ENCODE data around the gene SSUH2. TPM values are rescaled to one million over a fixed set of nuclear protein-coding genes. Genes with fewer than 3 reads are reported as not detected.
"Not testable (repeated sequence)": the region's sequence is repeated elsewhere in the genome, so short reads cannot be mapped to it uniquely, and the experiment has no call there.

The SSUH2 gene
- polyA plus RNA-seq, 4 donors, result 15.8 to 308 (median 121) TPM

- no peak for FAIRE-seq
- H3K27ac ChIP-seq (ENCODE audit: low read depth in 1 of 3, low read length in 2 of 3), result no peak overlapping the region
- DNase-seq, result no peak
- WGBS, 3 donors, result 85 to 88% (median 87%) methylated on average over 10 of the region's 10 CpGs
- no peaks in the 10 kb centered on the region for H3K27me3 ChIP-seq (ENCODE audit: control insufficient read depth in 3 of 3, insufficient read depth in 3 of 3, low read length in 3 of 3)
- no peak overlapping the region for H3K4me3 ChIP-seq (ENCODE audit: low read depth in 1 of 3, low read length in 3 of 3)
- peaks cover 0 to 5% of the 10 kb centered on the region in 2 donors for H3K9me3 ChIP-seq (ENCODE audit: control insufficient read depth in 2 of 2, insufficient read depth in 1 of 2, low read depth in 1 of 2, low read length in 1 of 2)
- peaks cover 4 to 67% (median 11%) of the 10 kb centered on the region in 3 donors for H3K4me1 ChIP-seq (ENCODE audit: control insufficient read depth in 3 of 3, insufficient read depth in 2 of 3, low read depth in 1 of 3, low read length in 2 of 3)
- H3K36me3 ChIP-seq (ENCODE audit: control insufficient read depth in 3 of 3, insufficient read depth in 2 of 3, low read depth in 1 of 3, low read length in 3 of 3), result no peaks in the 10 kb centered on the region
These were observed 10.8 kb upstream of the SSUH2 start for GRCh38 chr3:8655387-8655835.

GRCh38 chr3:8654572-8655329 lies 10.2 kb upstream of the SSUH2 start:
- not testable (repeated sequence) for FAIRE-seq

GRCh38 chr3:8653800-8654408 lies 9.3 kb upstream of the SSUH2 start:
- Histone ChIP-seq H3K27me3 (ENCODE audit: control insufficient read depth in 3 of 3, insufficient read depth in 3 of 3, low read length in 3 of 3) (no peaks in the 10 kb centered on the region), H3K4me1 (ENCODE audit: control insufficient read depth in 3 of 3, insufficient read depth in 2 of 3, low read depth in 1 of 3, low read length in 2 of 3) (peaks cover 4 to 65% (median 7%) of the 10 kb centered on the region in 3 donors), H3K4me3 (ENCODE audit: low read depth in 1 of 3, low read length in 3 of 3) (no peak overlapping the region), H3K27ac (ENCODE audit: low read depth in 1 of 3, low read length in 2 of 3) (peak overlapping the region in 1 of 3 donors; percentile 97), H3K9me3 (ENCODE audit: control insufficient read depth in 2 of 2, insufficient read depth in 1 of 2, low read depth in 1 of 2, low read length in 1 of 2) (peaks cover 0 to 5% of the 10 kb centered on the region in 2 donors), H3K36me3 (ENCODE audit: control insufficient read depth in 3 of 3, insufficient read depth in 2 of 3, low read depth in 1 of 3, low read length in 3 of 3) (peaks cover 0 to 5% (median 0%) of the 10 kb centered on the region in 3 donors)
- DNase-seq (no peak), FAIRE-seq (no peak)
- 88 to 93% (median 91%) methylated on average over 8 of the region's 8 CpGs for WGBS, 3 donors

More at GRCh38 chr3:8654572-8655329, 10.2 kb upstream of the SSUH2 start:
- WGBS, 3 donors, result 92 to 94% (median 93%) methylated on average over 5 to 6 of the region's 6 CpGs
- not testable (repeated sequence) for H3K4me3 ChIP-seq (ENCODE audit: low read depth in 1 of 3, low read length in 3 of 3); H3K9me3 ChIP-seq (ENCODE audit: control insufficient read depth in 2 of 2, insufficient read depth in 1 of 2, low read depth in 1 of 2, low read length in 1 of 2); H3K36me3 ChIP-seq (ENCODE audit: control insufficient read depth in 3 of 3, insufficient read depth in 2 of 3, low read depth in 1 of 3, low read length in 3 of 3); DNase-seq; H3K27me3 ChIP-seq (ENCODE audit: control insufficient read depth in 3 of 3, insufficient read depth in 3 of 3, low read length in 3 of 3); H3K27ac ChIP-seq (ENCODE audit: low read depth in 1 of 3, low read length in 2 of 3)
- H3K4me1 ChIP-seq (ENCODE audit: control insufficient read depth in 3 of 3, insufficient read depth in 2 of 3, low read depth in 1 of 3, low read length in 2 of 3), result peaks cover 4 to 65% (median 7%) of the 10 kb centered on the region in 3 donors

GRCh38 chr3:8652324-8652987 lies 7.9 kb upstream of the SSUH2 start:
- WGBS, 3 donors, result 18 to 63% (median 33%) methylated on average over 2 of the region's 2 CpGs
- no peak for FAIRE-seq

GRCh38 chr3:8651418-8652323 lies 7.1 kb upstream of the SSUH2 start:
- no peak for FAIRE-seq
- no peaks in the 10 kb centered on the region for H3K27me3 ChIP-seq (ENCODE audit: control insufficient read depth in 3 of 3, insufficient read depth in 3 of 3, low read length in 3 of 3)
- peaks cover 0 to 10% (median 0%) of the 10 kb centered on the region in 3 donors for H3K36me3 ChIP-seq (ENCODE audit: control insufficient read depth in 3 of 3, insufficient read depth in 2 of 3, low read depth in 1 of 3, low read length in 3 of 3)
- DNase-seq, result peak; percentile 92 to 93
- 41 to 66% (median 54%) methylated on average over 12 of the region's 12 CpGs for whole genome bisulfite sequencing, 3 donors
- peaks cover 0 to 67% (median 4%) of the 10 kb centered on the region in 3 donors for H3K4me1 ChIP-seq (ENCODE audit: control insufficient read depth in 3 of 3, insufficient read depth in 2 of 3, low read depth in 1 of 3, low read length in 2 of 3)
- H3K9me3 ChIP-seq (ENCODE audit: control insufficient read depth in 2 of 2, insufficient read depth in 1 of 2, low read depth in 1 of 2, low read length in 1 of 2), result peaks cover 0 to 5% of the 10 kb centered on the region in 2 donors
- H3K4me3 ChIP-seq (ENCODE audit: low read depth in 1 of 3, low read length in 3 of 3), result peak overlapping the region in 2 of 3 donors; percentile 18 to 30
- H3K27ac ChIP-seq (ENCODE audit: low read depth in 1 of 3, low read length in 2 of 3), result peak overlapping the region; percentile 86 to 97 (median 88)

More at GRCh38 chr3:8652324-8652987, 7.9 kb upstream of the SSUH2 start:
- peak; percentile 86 to 87 for DNase-seq
- H3K4me1 ChIP-seq (ENCODE audit: control insufficient read depth in 3 of 3, insufficient read depth in 2 of 3, low read depth in 1 of 3, low read length in 2 of 3), result peaks cover 0 to 64% (median 4%) of the 10 kb centered on the region in 3 donors
- H3K27me3 ChIP-seq (ENCODE audit: control insufficient read depth in 3 of 3, insufficient read depth in 3 of 3, low read length in 3 of 3), result no peaks in the 10 kb centered on the region
- peaks cover 0 to 9% (median 0%) of the 10 kb centered on the region in 3 donors for H3K36me3 ChIP-seq (ENCODE audit: control insufficient read depth in 3 of 3, insufficient read depth in 2 of 3, low read depth in 1 of 3, low read length in 3 of 3)
- peak overlapping the region; percentile 86 to 97 (median 88) for H3K27ac ChIP-seq (ENCODE audit: low read depth in 1 of 3, low read length in 2 of 3)
- peaks cover 0 to 5% of the 10 kb centered on the region in 2 donors for H3K9me3 ChIP-seq (ENCODE audit: control insufficient read depth in 2 of 2, insufficient read depth in 1 of 2, low read depth in 1 of 2, low read length in 1 of 2)
- H3K4me3 ChIP-seq (ENCODE audit: low read depth in 1 of 3, low read length in 3 of 3), result peak overlapping the region in 1 of 3 donors; percentile 18

GRCh38 chr3:8650583-8651416 lies 6.2 kb upstream of the SSUH2 start:
- no peak for FAIRE-seq
- no peaks in the 10 kb centered on the region for H3K27me3 ChIP-seq (ENCODE audit: control insufficient read depth in 3 of 3, insufficient read depth in 3 of 3, low read length in 3 of 3)
- H3K27ac ChIP-seq (ENCODE audit: low read depth in 1 of 3, low read length in 2 of 3), result peak overlapping the region in 1 of 3 donors; percentile 97
- WGBS, 3 donors, result 61 to 67% (median 62%) methylated on average over 13 of the region's 13 CpGs
- DNase-seq, result no peak
- peaks cover 0 to 12% (median 0%) of the 10 kb centered on the region in 3 donors for H3K36me3 ChIP-seq (ENCODE audit: control insufficient read depth in 3 of 3, insufficient read depth in 2 of 3, low read depth in 1 of 3, low read length in 3 of 3)
- H3K4me1 ChIP-seq (ENCODE audit: control insufficient read depth in 3 of 3, insufficient read depth in 2 of 3, low read depth in 1 of 3, low read length in 2 of 3), result peaks cover 0 to 70% (median 9%) of the 10 kb centered on the region in 3 donors
- H3K4me3 ChIP-seq (ENCODE audit: low read depth in 1 of 3, low read length in 3 of 3), result peak overlapping the region in 2 of 3 donors; percentile 18 to 30
- H3K9me3 ChIP-seq (ENCODE audit: control insufficient read depth in 2 of 2, insufficient read depth in 1 of 2, low read depth in 1 of 2, low read length in 1 of 2), result peaks cover 0 to 5% of the 10 kb centered on the region in 2 donors

GRCh38 chr3:8649757-8650156 lies 5.2 kb upstream of the SSUH2 start:
- WGBS, 3 donors, result 70 to 84% (median 83%) methylated on average over 5 of the region's 5 CpGs
- no peak for FAIRE-seq
- Histone ChIP-seq H3K4me3 (ENCODE audit: low read depth in 1 of 3, low read length in 3 of 3) (peak overlapping the region in 1 of 3 donors; percentile 29), H3K4me1 (ENCODE audit: control insufficient read depth in 3 of 3, insufficient read depth in 2 of 3, low read depth in 1 of 3, low read length in 2 of 3) (peaks cover 0 to 79% (median 11%) of the 10 kb centered on the region in 3 donors), H3K36me3 (ENCODE audit: control insufficient read depth in 3 of 3, insufficient read depth in 2 of 3, low read depth in 1 of 3, low read length in 3 of 3) (peaks cover 0 to 13% (median 0%) of the 10 kb centered on the region in 3 donors), H3K9me3 (ENCODE audit: control insufficient read depth in 2 of 2, insufficient read depth in 1 of 2, low read depth in 1 of 2, low read length in 1 of 2) (peaks cover 0 to 5% of the 10 kb centered on the region in 2 donors), H3K27me3 (ENCODE audit: control insufficient read depth in 3 of 3, insufficient read depth in 3 of 3, low read length in 3 of 3) (no peaks in the 10 kb centered on the region), H3K27ac (ENCODE audit: low read depth in 1 of 3, low read length in 2 of 3) (peak overlapping the region in 1 of 3 donors; percentile 30)
- DNase-seq, result no peak
